Smooth muscle cell (in vitro differentiated cells): Measurements from ENCODE around the gene GAB3. TPM values are rescaled to one million over a fixed set of nuclear protein-coding genes. Genes with fewer than 3 reads are reported as not detected.
"Not testable (repeated sequence)": the region's sequence is repeated elsewhere in the genome, so short reads cannot be mapped to it uniquely, and the experiment has no call there.

Experiments used
- DNase-seq: peaks from one replicate; lab custom pipeline; 2025; ENCODE audit not compliant: unreplicated experiment; lab: John Stamatoyannopoulos, UW
- H2AFZ ChIP-seq: fragments of 200-600 bp; sonication (generic); 2 replicates; pipeline ENCODE4 v1.6.0; 2016; ENCODE audit warnings: antibody characterized with exemption, low read depth, mild to moderate bottlenecking
- H3F3A ChIP-seq: fragments of 200-600 bp; sonication (generic); 2 replicates; pipeline ENCODE4 v1.6.0; 2017; ENCODE audit warnings: antibody characterized with exemption, low read depth
- H3K27ac ChIP-seq: fragments of 200-600 bp; sonication (generic); 2 replicates; pipeline ENCODE4 v1.5.1; 2016; ENCODE audit warnings: low read depth, mild to moderate bottlenecking
- H3K27me3 ChIP-seq: fragments of 200-600 bp; sonication (generic); 2 replicates; pipeline ENCODE4 v1.6.1; 2016; ENCODE audit warnings: low read depth, mild to moderate bottlenecking
- H3K36me3 ChIP-seq: fragments of 200-600 bp; sonication (generic); 2 replicates; pipeline ENCODE4 v1.5.1; 2016; ENCODE audit warnings: low read depth
- H3K4me1 ChIP-seq: fragments of 200-600 bp; sonication (generic); 2 replicates; pipeline ENCODE4 v1.5.1; 2016; ENCODE audit warnings: low read depth
- H3K4me2 ChIP-seq: fragments of 200-600 bp; sonication (generic); 2 replicates; pipeline ENCODE4 v1.6.0; 2016; ENCODE audit warnings: mild to moderate bottlenecking
- H3K4me3 ChIP-seq: fragments of 200-600 bp; sonication (generic); 2 replicates; pipeline ENCODE4 v1.5.1; 2016; ENCODE audit warnings: mild to moderate bottlenecking
- H3K79me2 ChIP-seq: fragments of 200-600 bp; sonication (generic); 2 replicates; pipeline ENCODE4 v1.6.0; 2016; ENCODE audit warnings: low read depth, mild to moderate bottlenecking
- H3K9ac ChIP-seq: fragments of 200-600 bp; sonication (generic); 2 replicates; pipeline ENCODE4 v1.6.0; 2016; ENCODE audit warnings: low read depth
- H3K9me3 ChIP-seq: fragments of 200-600 bp; sonication (generic); replicated peaks from 2 replicates; pipeline ENCODE4 v1.5.1; 2016; ENCODE audit warnings: low read depth
- H4K20me1 ChIP-seq: fragments of 200-600 bp; sonication (generic); 2 replicates; pipeline ENCODE4 v1.6.0; 2016; ENCODE audit warnings: low read depth
- WGBS: methylation state at CpG from one replicate; pipeline ENCODE4 v1.1.7; 2016; ENCODE audit warnings: low lambda C conversion rate; 5-methylcytosine and 5-hydroxymethylcytosine counted together
- polyA plus RNA-seq: library from polyadenylated mRNA; unstranded; fragments of >200 nt; fragmentation: Nextera tagmentation; extraction: Ambion mirVana; gene quantifications from 2 replicates; pipeline ENCODE4 v1.2.1, GENCODE V29; 2016
- total RNA-seq: library from RNA; depleted of rRNA; stranded (reverse); fragments of >200 nt; gene quantifications from 2 replicates; pipeline ENCODE4 v1.2.3, GENCODE V29; 2014
- TF ChIP-seq, protein P1 (sequence below): fragments of 200-600 bp; sonication (generic); IDR thresholded peaks from 2 replicates; pipeline ENCODE4 v1.5.1; 2017; ENCODE audit warnings: borderline replicate concordance, mild to moderate bottlenecking, antibody characterized with exemption; ENCODE audit not compliant: insufficient read depth, poor library complexity, severe bottlenecking

GAB3 gene
- total and polyA plus RNA-seq, 2 experiments from 2014 or later = 0.39 to 0.72 TPM

- WGBS = 86% methylated on average over 15 of the region's 15 CpGs
- H3K79me2 ChIP-seq = no peaks in the 10 kb centered on the region
- no peaks in the 10 kb centered on the region for H3F3A ChIP-seq
- no peak overlapping the region for H3K27ac ChIP-seq
- H3K4me1 ChIP-seq = no peaks in the 10 kb centered on the region
- H3K9ac ChIP-seq = no peak overlapping the region
- no peak for DNase-seq
- H4K20me1 ChIP-seq = no peaks in the 10 kb centered on the region
- no peaks in the 10 kb centered on the region for H3K36me3 ChIP-seq
- no peak overlapping the region for H2AFZ ChIP-seq
- H3K27me3 ChIP-seq = no peaks in the 10 kb centered on the region
- no peak overlapping the region for H3K4me3 ChIP-seq
- H3K9me3 ChIP-seq = no peaks in the 10 kb centered on the region
- TF ChIP-seq, protein P1, sequence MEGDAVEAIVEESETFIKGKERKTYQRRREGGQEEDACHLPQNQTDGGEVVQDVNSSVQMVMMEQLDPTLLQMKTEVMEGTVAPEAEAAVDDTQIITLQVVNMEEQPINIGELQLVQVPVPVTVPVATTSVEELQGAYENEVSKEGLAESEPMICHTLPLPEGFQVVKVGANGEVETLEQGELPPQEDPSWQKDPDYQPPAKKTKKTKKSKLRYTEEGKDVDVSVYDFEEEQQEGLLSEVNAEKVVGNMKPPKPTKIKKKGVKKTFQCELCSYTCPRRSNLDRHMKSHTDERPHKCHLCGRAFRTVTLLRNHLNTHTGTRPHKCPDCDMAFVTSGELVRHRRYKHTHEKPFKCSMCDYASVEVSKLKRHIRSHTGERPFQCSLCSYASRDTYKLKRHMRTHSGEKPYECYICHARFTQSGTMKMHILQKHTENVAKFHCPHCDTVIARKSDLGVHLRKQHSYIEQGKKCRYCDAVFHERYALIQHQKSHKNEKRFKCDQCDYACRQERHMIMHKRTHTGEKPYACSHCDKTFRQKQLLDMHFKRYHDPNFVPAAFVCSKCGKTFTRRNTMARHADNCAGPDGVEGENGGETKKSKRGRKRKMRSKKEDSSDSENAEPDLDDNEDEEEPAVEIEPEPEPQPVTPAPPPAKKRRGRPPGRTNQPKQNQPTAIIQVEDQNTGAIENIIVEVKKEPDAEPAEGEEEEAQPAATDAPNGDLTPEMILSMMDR = no peak
- no peak overlapping the region for H3K4me2 ChIP-seq
Measured at GRCh38 chrX:154648931-154649330, 101.9 kb downstream of the GAB3 start.

DNA sequence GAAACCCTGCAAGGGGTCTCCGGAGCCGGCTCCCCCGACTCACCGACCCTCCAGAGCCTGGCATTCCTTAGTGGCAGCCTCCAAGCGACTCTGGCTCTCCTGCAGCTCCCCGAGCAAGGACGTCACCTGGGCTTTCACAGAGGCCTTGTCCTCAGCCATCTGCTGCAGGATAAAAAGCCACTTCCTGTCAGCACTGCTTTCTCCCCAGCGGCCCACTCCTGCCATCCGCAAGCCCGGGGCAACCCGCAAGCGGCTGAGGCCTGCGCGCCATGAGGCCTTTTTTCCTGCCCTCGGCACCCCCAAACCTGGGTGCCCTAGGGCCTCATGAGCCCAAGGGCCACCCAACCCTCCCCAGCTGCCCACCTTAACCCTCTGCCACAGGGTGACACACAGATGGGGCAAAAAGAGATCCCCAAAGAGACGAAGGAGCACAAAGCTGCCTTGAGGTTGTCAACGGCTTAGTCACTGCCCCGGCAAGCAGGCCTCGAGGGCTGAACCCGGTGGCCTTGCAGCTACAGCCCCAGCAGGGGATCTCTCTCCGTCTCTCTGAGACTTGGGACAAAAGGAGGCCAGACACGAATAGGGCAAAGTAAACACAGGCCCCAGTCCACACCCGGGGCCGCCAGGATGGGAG is 105.0 kb downstream of the GAB3 start:
- DNase-seq, H3K36me3 ChIP-seq, H3K9ac ChIP-seq, H3K9me3 ChIP-seq, H3K4me3 ChIP-seq, H2AFZ ChIP-seq, H3K79me2 ChIP-seq, H3K4me2 ChIP-seq, H3F3A ChIP-seq, H3K27me3 ChIP-seq, H4K20me1 ChIP-seq, H3K27ac ChIP-seq, H3K4me1 ChIP-seq: not testable (repeated sequence)
- no CpG with 5 or more reads among the region's 24 CpGs for WGBS

DNA sequence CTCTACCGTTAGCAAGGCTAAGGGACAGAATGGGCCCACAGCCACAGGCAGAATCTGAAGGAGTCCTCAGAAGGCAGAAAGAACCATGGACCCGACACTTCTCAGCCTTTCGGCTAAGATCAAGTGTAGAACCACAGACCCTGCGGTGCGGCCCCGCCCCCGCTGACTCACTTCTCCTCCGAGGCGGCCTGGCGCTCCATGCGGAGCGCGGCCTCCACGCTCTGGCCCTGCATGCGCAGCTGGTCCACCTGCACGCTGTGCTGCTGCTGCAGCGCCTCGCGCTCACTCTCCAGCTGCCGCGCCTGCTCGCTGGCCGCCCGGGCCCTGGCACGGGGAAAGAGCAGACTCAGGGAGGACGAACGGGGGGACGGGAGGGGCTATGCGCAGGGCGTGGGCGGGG is 107.2 kb downstream of the GAB3 start:
- not testable (repeated sequence) for H3K9me3 ChIP-seq, DNase-seq, H3K36me3 ChIP-seq, H3K79me2 ChIP-seq, H3K4me1 ChIP-seq, H4K20me1 ChIP-seq, H3K9ac ChIP-seq, H3K4me3 ChIP-seq, H3K27ac ChIP-seq, H3K27me3 ChIP-seq, H2AFZ ChIP-seq, H3K4me2 ChIP-seq, H3F3A ChIP-seq
- WGBS = no CpG with 5 or more reads among the region's 31 CpGs

GRCh38 chrX:154641740-154642139 is 109.1 kb downstream of the GAB3 start:
- H3K27me3 ChIP-seq, H3K4me2 ChIP-seq, H3K79me2 ChIP-seq, H3K4me1 ChIP-seq, H3K9ac ChIP-seq, H4K20me1 ChIP-seq, DNase-seq, H3K27ac ChIP-seq, H3F3A ChIP-seq, H3K9me3 ChIP-seq, H3K4me3 ChIP-seq, H3K36me3 ChIP-seq, H2AFZ ChIP-seq: not testable (repeated sequence)
- whole genome bisulfite sequencing = no CpG with 5 or more reads among the region's 10 CpGs

DNA sequence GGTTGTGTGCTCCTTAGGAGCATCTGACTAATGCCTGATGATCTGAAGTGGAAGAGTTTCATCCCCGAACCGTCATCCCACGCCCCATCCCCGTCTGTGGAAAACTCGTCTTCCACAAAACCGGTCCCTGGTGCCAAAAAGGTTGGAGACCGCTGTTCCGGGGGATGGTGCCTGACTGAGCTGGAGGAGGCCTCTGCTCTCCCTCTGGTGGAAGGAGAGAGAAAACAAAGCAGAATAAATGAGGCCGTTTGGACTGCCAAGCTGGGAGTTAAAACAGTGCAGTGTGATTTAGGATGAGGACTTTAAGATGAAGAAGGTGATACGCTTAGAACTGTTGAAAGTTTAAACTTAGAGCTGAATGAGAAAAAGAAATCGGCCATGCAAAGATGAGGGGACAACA is 117.2 kb downstream of the GAB3 start:
- H3K4me3 ChIP-seq, H3K4me2 ChIP-seq, H3K27me3 ChIP-seq, H3K9me3 ChIP-seq, H3K9ac ChIP-seq, H3F3A ChIP-seq, H3K27ac ChIP-seq, DNase-seq, H3K4me1 ChIP-seq, H2AFZ ChIP-seq, H3K79me2 ChIP-seq, H3K36me3 ChIP-seq, H4K20me1 ChIP-seq: not testable (repeated sequence)
- no CpG with 5 or more reads among the region's 11 CpGs for WGBS

GRCh38 chrX:154630949-154631348 is 119.9 kb downstream of the GAB3 start:
- no CpG with 5 or more reads among the region's 11 CpGs for WGBS
- not testable (repeated sequence) for DNase-seq, H3K27ac ChIP-seq, H3K4me2 ChIP-seq, H3K9ac ChIP-seq, H3K36me3 ChIP-seq, H2AFZ ChIP-seq, H3K4me1 ChIP-seq, H3K4me3 ChIP-seq, H3K9me3 ChIP-seq, H3K27me3 ChIP-seq, H4K20me1 ChIP-seq, H3F3A ChIP-seq, H3K79me2 ChIP-seq

DNA sequence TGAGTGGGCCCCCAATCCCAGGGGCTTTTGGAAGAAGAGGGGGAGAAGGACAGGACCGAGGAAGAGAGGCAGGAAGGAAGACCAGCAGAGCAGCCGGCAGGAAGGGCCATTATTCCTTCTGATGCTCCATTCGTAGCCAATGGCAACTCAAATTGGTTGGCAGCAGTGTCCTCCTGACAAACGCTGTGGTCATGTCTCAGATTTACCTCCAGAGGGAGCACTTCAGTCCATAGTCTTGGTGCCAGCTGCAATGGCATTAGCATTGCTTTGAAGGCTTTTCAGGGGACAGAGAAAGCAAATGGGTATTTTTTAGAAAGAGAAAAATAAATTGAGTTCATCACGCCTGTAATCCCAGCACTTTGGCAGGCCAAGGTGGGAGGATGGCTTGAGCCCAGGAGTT is 121.9 kb downstream of the GAB3 start:
- not testable (repeated sequence) for H3K36me3 ChIP-seq, H3K4me2 ChIP-seq, H3K27ac ChIP-seq, H2AFZ ChIP-seq, H3K4me1 ChIP-seq, H3K9me3 ChIP-seq, H3K9ac ChIP-seq, DNase-seq, H3K79me2 ChIP-seq, H3K4me3 ChIP-seq, H3F3A ChIP-seq, H4K20me1 ChIP-seq, H3K27me3 ChIP-seq
- WGBS = no CpG with 5 or more reads among the region's 5 CpGs
